WTC11 (cell line): ENCODE measurements around the gene KCNIP1. TPM values are rescaled to one million over a fixed set of nuclear protein-coding genes. Genes with fewer than 3 reads are reported as not detected.

Experiments used
- ATAC-seq: fragments of 200-7000 bp; cut with Tn5 transposase; 2 replicates; pipeline ENCODE4 v1.10.0; 2021; ENCODE audit warnings: mild to moderate bottlenecking, moderate library complexity
- CTCF ChIA-PET: fragments of 300-600 bp; sonication (Branson Sonifier 250); formaldehyde crosslinking; loops from one replicate; lab custom pipeline; 2021; ENCODE audit warnings: antibody characterized with exemption; lab: Charles Lee
- POLR2A ChIA-PET: fragments of 350-600 bp; sonication (Branson Sonifier 250); formaldehyde crosslinking; loops from one replicate; lab custom pipeline; 2021; ENCODE audit warnings: antibody characterized with exemption; lab: Charles Lee
- DNase-seq: peaks from one replicate; pipeline ENCODE4 v3.0.0; 2021; ENCODE audit warnings: low spot score
- H3K27ac Mint-ChIP-seq: 2 replicates; pipeline ENCODE4 v1.8.0; 2021; ENCODE audit warnings: mixed read lengths
- H3K27me3 Mint-ChIP-seq: 2 replicates; pipeline ENCODE4 v1.8.0; 2021; ENCODE audit warnings: low read depth, mild to moderate bottlenecking, moderate library complexity, mixed read lengths
- H3K36me3 Mint-ChIP-seq: 2 replicates; pipeline ENCODE4 v1.8.0; 2021; ENCODE audit warnings: mixed read lengths
- H3K4me1 Mint-ChIP-seq: 2 replicates; pipeline ENCODE4 v1.8.0; 2022; ENCODE audit warnings: mixed read lengths
- H3K4me3 Mint-ChIP-seq: 2 replicates; pipeline ENCODE4 v1.8.0; 2021; ENCODE audit warnings: mild to moderate bottlenecking, moderate library complexity, mixed read lengths
- H3K9me3 Mint-ChIP-seq: 2 replicates; pipeline ENCODE4 v1.8.0; 2021; ENCODE audit warnings: mixed read lengths
- CTCF ChIP-seq: fragments of 200-600 bp; IDR thresholded peaks from 2 replicates; pipeline ENCODE4 v1.8.0; 2022; ENCODE audit warnings: antibody characterized with exemption
- GRHL2 ChIP-seq: fragments of 250-450 bp; sonication (Bioruptor Pico); IDR thresholded peaks from 2 replicates; pipeline ENCODE4 v1.8.0; 2022; ENCODE audit warnings: mild to moderate bottlenecking, moderate library complexity; ENCODE audit not compliant: insufficient replicate concordance, severe bottlenecking
- JUN ChIP-seq: sonication (generic); formaldehyde crosslinking; IDR thresholded peaks from 2 replicates; pipeline ENCODE4 v1.8.0; 2023; ENCODE audit warnings: mild to moderate bottlenecking, missing genetic modification reagents
- MXD4 ChIP-seq: fragments of 250-450 bp; sonication (Bioruptor Pico); IDR thresholded peaks from 2 replicates; pipeline ENCODE4 v1.8.0; 2021; ENCODE audit warnings: mild to moderate bottlenecking, moderate library complexity, borderline replicate concordance
- NFE2L1 ChIP-seq: sonication (generic); formaldehyde crosslinking; IDR thresholded peaks from 2 replicates; pipeline ENCODE4 v1.8.1; 2023; ENCODE audit warnings: missing genetic modification reagents
- NR3C1 ChIP-seq: sonication (generic); formaldehyde crosslinking; conservative IDR thresholded peaks from 2 replicates; pipeline ENCODE4 v1.8.1; 2023; ENCODE audit warnings: low read depth, mild to moderate bottlenecking, missing genetic modification reagents
- PRDM15 ChIP-seq: sonication (generic); formaldehyde crosslinking; IDR thresholded peaks from 2 replicates; pipeline ENCODE4 v1.8.0; 2022; ENCODE audit warnings: missing genetic modification reagents
- SMAD3 ChIP-seq: sonication (generic); formaldehyde crosslinking; IDR thresholded peaks from 2 replicates; pipeline ENCODE4 v1.8.0; 2022; ENCODE audit warnings: missing genetic modification reagents, mild to moderate bottlenecking, borderline replicate concordance
- ZNF263 ChIP-seq: sonication (generic); formaldehyde crosslinking; IDR thresholded peaks from 2 replicates; pipeline ENCODE4 v1.8.1; 2022; ENCODE audit warnings: low read depth, mild to moderate bottlenecking, moderate library complexity, missing genetic modification reagents
- ZNF532 ChIP-seq: fragments of 250-450 bp; sonication (Bioruptor Pico); IDR thresholded peaks from 2 replicates; pipeline ENCODE4 v1.9.0; 2021; ENCODE audit warnings: mild to moderate bottlenecking, borderline replicate concordance
- total RNA-seq: library from RNA; stranded (reverse); gene quantifications from 3 replicates; pipeline ENCODE4 v1.2.3, GENCODE V29; 2021

KCNIP1 gene
- total RNA-seq, 1 experiment from 2014 or later = 0.59 TPM

GRCh38 chr5:170573114-170573513 is 69.3 kb downstream of the KCNIP1 start:
- no peak overlapping the region for H3K27ac Mint-ChIP-seq
- ChIA-PET CTCF (interaction anchor here (0.6 kb wide), 1 partner anchor 52 kb away, joined by 3 read pairs; no protein-coding TSS in a partner anchor), POLR2A (no interaction called here)
- TF ChIP-seq ZNF532 (CRISPR knock-in tag) = no peak
- H3K36me3 Mint-ChIP-seq = peaks cover 6% of the 10 kb centered on the region; the same call in 1 of the 2 replicates
- DNase-seq = no peak
- no peaks in the 10 kb centered on the region for H3K27me3 Mint-ChIP-seq
- H3K4me1 Mint-ChIP-seq = peaks cover 14% of the 10 kb centered on the region
- H3K4me3 Mint-ChIP-seq = no peak overlapping the region
- peaks cover 9% of the 10 kb centered on the region for H3K9me3 Mint-ChIP-seq
- peak; percentile 57 for ATAC-seq

- TF ChIP-seq NR3C1 (CRISPR knock-in tag) (no peak), CTCF (no peak), ZNF263 (CRISPR knock-in tag) (no peak), NFE2L1 (CRISPR knock-in tag) (no peak), MXD4 (no peak)
- Mint-ChIP-seq H3K9me3 (peaks cover 12% of the 10 kb centered on the region), H3K4me1 (peaks cover 14% of the 10 kb centered on the region), H3K27ac (no peak overlapping the region), H3K36me3 (peaks cover 8% of the 10 kb centered on the region; the same call in 1 of the 2 replicates), H3K4me3 (no peak overlapping the region), H3K27me3 (no peaks in the 10 kb centered on the region)
- ChIA-PET POLR2A (no interaction called here), CTCF (interaction anchor here (0.6 kb wide), 1 partner anchor 51 kb away, joined by 3 read pairs; no protein-coding TSS in a partner anchor)
- DNase-seq (no peak), ATAC-seq (no peak)
These were observed 69.8 kb downstream of the KCNIP1 start for GRCh38 chr5:170573660-170574059.

- POLR2A ChIA-PET = no interaction called here
- peaks cover 27% of the 10 kb centered on the region for H3K9me3 Mint-ChIP-seq
- ATAC-seq (no peak), DNase-seq (no peak)
- H3K27me3 Mint-ChIP-seq = no peaks in the 10 kb centered on the region
- no peak overlapping the region for H3K27ac Mint-ChIP-seq
- peaks cover 10% of the 10 kb centered on the region for H3K4me1 Mint-ChIP-seq
- no peak overlapping the region for H3K4me3 Mint-ChIP-seq
- CTCF ChIA-PET = no interaction called here
- H3K36me3 Mint-ChIP-seq = peaks cover 10% of the 10 kb centered on the region; the same call in 1 of the 2 replicates
- TF ChIP-seq ZNF532 (CRISPR knock-in tag) (no peak), PRDM15 (CRISPR knock-in tag) (no peak), SMAD3 (CRISPR knock-in tag) (no peak), JUN (CRISPR knock-in tag) (no peak), GRHL2 (no peak)
These were observed 73.0 kb downstream of the KCNIP1 start for GRCh38 chr5:170576602-170577535.
